ENCODE measurements around the gene L2HGDH.

Gene L2HGDH

GRCh38 chr14:50229681-50230080, 82.3 kb downstream of the L2HGDH start:
- Histone ChIP-seq H2BK5ac (ENCODE audit: low read depth, low read length, poor library complexity) (no peak overlapping the region), H2BK12ac (ENCODE audit: low read length) (no peak overlapping the region), H3K79me2 (ENCODE audit: control insufficient read depth, insufficient read depth, low read length, poor library complexity) (peaks cover 9% of the 10 kb centered on the region), H3K4me2 (ENCODE audit: low read length) (peak overlapping the region; percentile 28), H3K18ac (ENCODE audit: low read length) (no peak overlapping the region), H3K27me3 (ENCODE audit: insufficient read depth, low read length) (no peaks in the 10 kb centered on the region), H3K14ac (ENCODE audit: low read length) (no peak overlapping the region), H3K9me3 (ENCODE audit: insufficient read depth, low read depth, low read length) (no peaks in the 10 kb centered on the region), H3K4me1 (ENCODE audit: control insufficient read depth in 1 of 2, insufficient read depth in 2 of 2, low read length in 2 of 2) (peaks cover 0 to 5% of the 10 kb centered on the region in 2 experiments), H3K4ac (ENCODE audit: low read depth, low read length) (peak overlapping the region; percentile 83), H2AFZ (ENCODE audit: insufficient read depth, low read length, poor library complexity) (no peak overlapping the region), H3K23ac (ENCODE audit: low read length) (no peak overlapping the region), H4K8ac (ENCODE audit: low read depth, low read length) (no peak overlapping the region), H3K36me3 (ENCODE audit: control insufficient read depth in 1 of 2, insufficient read depth in 2 of 2, low read length in 2 of 2) (peaks cover 0 to 3% of the 10 kb centered on the region in 2 experiments), H4K91ac (ENCODE audit: low read depth, low read length) (no peak overlapping the region), H4K12ac (ENCODE audit: low read depth, low read length) (no peak overlapping the region), H3K9ac (ENCODE audit: low read length) (no peak overlapping the region), H3K4me3 (ENCODE audit: low read depth, low read length) (no peak overlapping the region), H3K79me1 (ENCODE audit: low read length) (peaks cover 11% of the 10 kb centered on the region), H2BK120ac (ENCODE audit: insufficient read depth, low read length, poor library complexity) (no peak overlapping the region), H3K27ac (ENCODE audit: low read depth, low read length) (no peak overlapping the region), H2AK5ac (ENCODE audit: low read length) (no peak overlapping the region)
- WGBS (ENCODE audit: extremely low coverage, insufficient coverage, insufficient read length): no CpG with 5 or more reads among the region's 2 CpGs
- DNase-seq: no peak

GRCh38 chr14:50228313-50228712, 83.7 kb downstream of the L2HGDH start:
- Histone ChIP-seq H3K4ac (ENCODE audit: low read depth, low read length) (peak overlapping the region; percentile 36), H3K23ac (ENCODE audit: low read length) (no peak overlapping the region), H3K18ac (ENCODE audit: low read length) (no peak overlapping the region), H3K4me1 (ENCODE audit: control insufficient read depth in 1 of 2, insufficient read depth in 2 of 2, low read length in 2 of 2) (peaks cover 0 to 5% of the 10 kb centered on the region in 2 experiments), H4K12ac (ENCODE audit: low read depth, low read length) (no peak overlapping the region), H4K8ac (ENCODE audit: low read depth, low read length) (no peak overlapping the region), H2AFZ (ENCODE audit: insufficient read depth, low read length, poor library complexity) (no peak overlapping the region), H3K4me2 (ENCODE audit: low read length) (no peak overlapping the region), H3K79me1 (ENCODE audit: low read length) (peaks cover 11% of the 10 kb centered on the region), H3K27ac (ENCODE audit: low read depth, low read length) (no peak overlapping the region), H3K36me3 (ENCODE audit: control insufficient read depth in 1 of 2, insufficient read depth in 2 of 2, low read length in 2 of 2) (peaks cover 0 to 3% of the 10 kb centered on the region in 2 experiments), H2BK12ac (ENCODE audit: low read length) (no peak overlapping the region), H3K27me3 (ENCODE audit: insufficient read depth, low read length) (no peaks in the 10 kb centered on the region), H3K9me3 (ENCODE audit: insufficient read depth, low read depth, low read length) (no peaks in the 10 kb centered on the region), H3K4me3 (ENCODE audit: low read depth, low read length) (no peak overlapping the region), H2BK5ac (ENCODE audit: low read depth, low read length, poor library complexity) (no peak overlapping the region), H2BK120ac (ENCODE audit: insufficient read depth, low read length, poor library complexity) (no peak overlapping the region), H3K79me2 (ENCODE audit: control insufficient read depth, insufficient read depth, low read length, poor library complexity) (peaks cover 9% of the 10 kb centered on the region), H3K14ac (ENCODE audit: low read length) (no peak overlapping the region), H2AK5ac (ENCODE audit: low read length) (no peak overlapping the region), H4K91ac (ENCODE audit: low read depth, low read length) (no peak overlapping the region), H3K9ac (ENCODE audit: low read length) (no peak overlapping the region)
- no CpG with 5 or more reads among the region's 2 CpGs for WGBS (ENCODE audit: extremely low coverage, insufficient coverage, insufficient read length)
- DNase-seq: no peak

GRCh38 chr14:50225974-50226297, 86.1 kb downstream of the L2HGDH start:
- WGBS (ENCODE audit: extremely low coverage, insufficient coverage, insufficient read length): no CpG with 5 or more reads among the region's 5 CpGs
- no peak overlapping the region for H2BK120ac ChIP-seq (ENCODE audit: insufficient read depth, low read length, poor library complexity)
- no peak overlapping the region for H3K4me2 ChIP-seq (ENCODE audit: low read length)
- no peaks in the 10 kb centered on the region for H3K9me3 ChIP-seq (ENCODE audit: insufficient read depth, low read depth, low read length)
- no peak overlapping the region for H2AK5ac ChIP-seq (ENCODE audit: low read length)
- H4K12ac ChIP-seq (ENCODE audit: low read depth, low read length): no peak overlapping the region
- H2AFZ ChIP-seq (ENCODE audit: insufficient read depth, low read length, poor library complexity): no peak overlapping the region
- DNase-seq: no peak
- peaks cover 0 to 2% of the 10 kb centered on the region in 2 experiments for H3K4me1 ChIP-seq (ENCODE audit: control insufficient read depth in 1 of 2, insufficient read depth in 2 of 2, low read length in 2 of 2)
- H3K79me1 ChIP-seq (ENCODE audit: low read length): peaks cover 1% of the 10 kb centered on the region
- no peaks in the 10 kb centered on the region for H3K27me3 ChIP-seq (ENCODE audit: insufficient read depth, low read length)
- H3K4ac ChIP-seq (ENCODE audit: low read depth, low read length): no peak overlapping the region
- no peak overlapping the region for H4K91ac ChIP-seq (ENCODE audit: low read depth, low read length)
- no peak overlapping the region for H3K9ac ChIP-seq (ENCODE audit: low read length)
- H3K4me3 ChIP-seq (ENCODE audit: low read depth, low read length): no peak overlapping the region
- no peak overlapping the region for H3K14ac ChIP-seq (ENCODE audit: low read length)
- no peak overlapping the region for H2BK12ac ChIP-seq (ENCODE audit: low read length)
- peaks cover 0 to 4% of the 10 kb centered on the region in 2 experiments for H3K36me3 ChIP-seq (ENCODE audit: control insufficient read depth in 1 of 2, insufficient read depth in 2 of 2, low read length in 2 of 2)
- peaks cover 4% of the 10 kb centered on the region for H3K79me2 ChIP-seq (ENCODE audit: control insufficient read depth, insufficient read depth, low read length, poor library complexity)
- H3K23ac ChIP-seq (ENCODE audit: low read length): no peak overlapping the region
- H4K8ac ChIP-seq (ENCODE audit: low read depth, low read length): no peak overlapping the region
- H3K27ac ChIP-seq (ENCODE audit: low read depth, low read length): no peak overlapping the region
- no peak overlapping the region for H3K18ac ChIP-seq (ENCODE audit: low read length)
- H2BK5ac ChIP-seq (ENCODE audit: low read depth, low read length, poor library complexity): no peak overlapping the region

- WGBS (ENCODE audit: extremely low coverage, insufficient coverage, insufficient read length): no CpG with 5 or more reads among the region's 5 CpGs
- peak in 1 of 2 donors; percentile 10 for DNase-seq
- no peak overlapping the region for H3K4ac ChIP-seq (ENCODE audit: low read depth, low read length)
- peaks cover 0 to 4% of the 10 kb centered on the region in 2 experiments for H3K36me3 ChIP-seq (ENCODE audit: control insufficient read depth in 1 of 2, insufficient read depth in 2 of 2, low read length in 2 of 2)
- no peak overlapping the region for H3K27ac ChIP-seq (ENCODE audit: low read depth, low read length)
- peaks cover 3% of the 10 kb centered on the region for H3K79me2 ChIP-seq (ENCODE audit: control insufficient read depth, insufficient read depth, low read length, poor library complexity)
- no peak overlapping the region for H4K8ac ChIP-seq (ENCODE audit: low read depth, low read length)
- H2BK5ac ChIP-seq (ENCODE audit: low read depth, low read length, poor library complexity): no peak overlapping the region
- H3K27me3 ChIP-seq (ENCODE audit: insufficient read depth, low read length): no peaks in the 10 kb centered on the region
- H3K23ac ChIP-seq (ENCODE audit: low read length): no peak overlapping the region
- H4K12ac ChIP-seq (ENCODE audit: low read depth, low read length): no peak overlapping the region
- H3K79me1 ChIP-seq (ENCODE audit: low read length): no peaks in the 10 kb centered on the region
- no peak overlapping the region for H3K9ac ChIP-seq (ENCODE audit: low read length)
- no peak overlapping the region for H3K4me2 ChIP-seq (ENCODE audit: low read length)
- H3K4me3 ChIP-seq (ENCODE audit: low read depth, low read length): no peak overlapping the region
- H2AK5ac ChIP-seq (ENCODE audit: low read length): no peak overlapping the region
- no peak overlapping the region for H2AFZ ChIP-seq (ENCODE audit: insufficient read depth, low read length, poor library complexity)
- peaks cover 0 to 2% of the 10 kb centered on the region in 2 experiments for H3K4me1 ChIP-seq (ENCODE audit: control insufficient read depth in 1 of 2, insufficient read depth in 2 of 2, low read length in 2 of 2)
- H3K9me3 ChIP-seq (ENCODE audit: insufficient read depth, low read depth, low read length): no peaks in the 10 kb centered on the region
- H4K91ac ChIP-seq (ENCODE audit: low read depth, low read length): no peak overlapping the region
- no peak overlapping the region for H3K14ac ChIP-seq (ENCODE audit: low read length)
- no peak overlapping the region for H2BK120ac ChIP-seq (ENCODE audit: insufficient read depth, low read length, poor library complexity)
- no peak overlapping the region for H3K18ac ChIP-seq (ENCODE audit: low read length)
- H2BK12ac ChIP-seq (ENCODE audit: low read length): no peak overlapping the region
These were observed 86.7 kb downstream of the L2HGDH start for GRCh38 chr14:50225067-50225973.
